ENCODE measurements around the gene LDLR.
A peak's percentile ranks its signal among the peaks of the same experiment; 100 is the strongest.
"Not testable (repeated sequence)": the region's sequence is repeated elsewhere in the genome, so short reads cannot be mapped to it uniquely, and the experiment has no call there.

The LDLR gene

DNA sequence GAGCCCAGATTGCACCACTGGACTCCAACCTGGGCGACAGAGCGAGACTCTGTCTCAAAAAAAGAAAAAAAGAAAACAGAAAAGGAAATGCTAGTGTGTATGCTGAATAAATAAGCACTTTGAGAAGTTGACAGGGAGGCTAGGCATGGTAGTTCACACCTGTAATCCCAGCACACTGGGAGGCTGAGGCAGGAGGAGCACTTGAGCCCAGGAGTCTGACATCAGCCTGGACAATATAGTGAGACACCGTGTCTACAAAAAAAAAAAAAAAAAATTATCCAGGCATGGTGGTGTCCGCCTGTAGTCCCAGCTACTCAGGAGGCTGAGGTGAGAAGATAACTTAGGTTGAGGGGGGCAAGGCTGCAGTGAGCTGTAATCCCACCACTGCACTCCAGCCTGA is 19.1 kb upstream of the LDLR start:
- DNase-seq (ENCODE audit: low read depth, low spot score): no peak

GRCh38 chr19:11073568-11073967 is 15.7 kb upstream of the LDLR start:
- DNase-seq (ENCODE audit: low read depth, low spot score): no peak

GRCh38 chr19:11076792-11077191 is 12.5 kb upstream of the LDLR start:
- DNase-seq (ENCODE audit: low read depth, low spot score): not testable (repeated sequence)

GRCh38 chr19:11078893-11079292 is 10.4 kb upstream of the LDLR start:
- no peak for DNase-seq (ENCODE audit: low read depth, low spot score)

- DNase-seq (ENCODE audit: low read depth, low spot score): no peak
Measured at GRCh38 chr19:11079999-11080398, 9.3 kb upstream of the LDLR start.

- no peak for DNase-seq (ENCODE audit: low read depth, low spot score)
Measured at GRCh38 chr19:11087870-11088505, 1.3 kb upstream of the LDLR start.

- DNase-seq (ENCODE audit: low read depth, low spot score): no peak
Measured at GRCh38 chr19:11088506-11089253, 583 bp upstream of the LDLR start.

DNA sequence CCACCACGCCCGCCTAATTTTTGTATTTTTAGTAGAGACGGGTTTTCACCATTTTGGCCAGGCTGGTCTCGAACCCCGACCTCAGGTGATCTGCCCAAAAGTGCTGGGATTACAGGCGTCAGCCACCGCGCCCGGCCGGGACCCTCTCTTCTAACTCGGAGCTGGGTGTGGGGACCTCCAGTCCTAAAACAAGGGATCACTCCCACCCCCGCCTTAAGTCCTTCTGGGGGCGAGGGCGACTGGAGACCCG is 676 bp downstream of the LDLR start:
- not testable (repeated sequence) for DNase-seq (ENCODE audit: low read depth, low spot score)

DNA sequence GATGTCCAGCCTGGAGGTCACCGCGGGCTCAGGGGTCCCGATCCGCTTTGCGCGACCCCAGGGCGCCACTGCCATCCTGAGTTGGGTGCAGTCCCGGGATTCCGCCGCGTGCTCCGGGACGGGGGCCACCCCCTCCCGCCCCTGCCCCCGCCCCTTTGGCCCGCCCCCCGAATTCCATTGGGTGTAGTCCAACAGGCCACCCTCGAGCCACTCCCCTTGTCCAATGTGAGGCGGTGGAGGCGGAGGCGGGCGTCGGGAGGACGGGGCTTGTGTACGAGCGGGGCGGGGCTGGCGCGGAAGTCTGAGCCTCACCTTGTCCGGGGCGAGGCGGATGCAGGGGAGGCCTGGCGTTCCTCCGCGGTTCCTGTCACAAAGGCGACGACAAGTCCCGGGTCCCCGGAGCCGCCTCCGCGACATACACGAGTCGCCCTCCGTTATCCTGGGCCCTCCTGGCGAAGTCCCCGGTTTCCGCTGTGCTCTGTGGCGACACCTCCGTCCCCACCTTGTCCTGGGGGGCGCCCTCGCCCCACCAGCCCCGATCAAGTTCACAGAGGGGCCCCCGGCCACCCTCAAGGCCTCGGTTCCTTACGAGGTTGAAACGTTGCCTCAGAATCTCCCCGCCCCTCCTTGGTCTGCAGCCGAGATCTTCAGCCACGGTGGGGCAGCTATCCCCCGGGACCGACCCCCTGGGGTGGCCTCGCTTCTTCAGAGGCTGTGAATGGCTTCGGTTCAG is 1.2 kb downstream of the LDLR start:
- DNase-seq (ENCODE audit: low read depth, low spot score): peak; percentile 94

DNA sequence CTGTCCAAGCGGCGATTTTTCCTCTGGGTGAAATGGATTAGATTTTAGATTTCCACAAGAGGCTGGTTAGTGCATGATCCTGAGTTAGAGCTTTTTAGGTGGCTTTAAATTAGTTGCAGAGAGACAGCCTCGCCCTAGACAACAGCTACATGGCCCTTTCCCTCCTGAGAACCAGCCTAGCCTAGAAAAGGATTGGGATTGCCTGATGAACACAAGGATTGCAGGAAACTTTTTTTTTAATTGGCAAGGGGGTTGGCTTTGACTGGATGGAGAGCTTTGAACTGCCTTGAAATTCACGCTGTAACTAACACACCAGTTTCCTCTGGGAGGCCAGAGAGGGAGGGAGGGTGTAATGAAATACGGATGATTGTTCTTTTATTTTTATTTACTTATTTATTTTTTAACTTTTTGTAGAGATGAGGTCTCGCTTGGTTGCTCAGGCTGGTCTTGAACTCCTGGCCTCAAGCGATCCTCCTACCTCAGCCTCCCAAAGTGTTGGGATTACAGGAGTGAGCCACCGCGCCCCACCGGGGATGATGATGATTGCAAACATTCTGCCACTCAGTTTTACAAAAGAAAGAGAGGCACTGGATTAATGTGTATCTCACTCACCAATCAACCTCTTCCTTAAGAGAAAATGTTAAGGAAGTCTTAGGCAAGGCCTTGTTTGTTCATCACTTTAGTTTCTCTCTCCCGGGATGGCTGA is 1.9 kb downstream of the LDLR start:
- DNase-seq (ENCODE audit: low read depth, low spot score): no peak

- DNase-seq (ENCODE audit: low read depth, low spot score): peak; percentile 93
Measured at GRCh38 chr19:11091703-11092153, 2.5 kb downstream of the LDLR start.

DNA sequence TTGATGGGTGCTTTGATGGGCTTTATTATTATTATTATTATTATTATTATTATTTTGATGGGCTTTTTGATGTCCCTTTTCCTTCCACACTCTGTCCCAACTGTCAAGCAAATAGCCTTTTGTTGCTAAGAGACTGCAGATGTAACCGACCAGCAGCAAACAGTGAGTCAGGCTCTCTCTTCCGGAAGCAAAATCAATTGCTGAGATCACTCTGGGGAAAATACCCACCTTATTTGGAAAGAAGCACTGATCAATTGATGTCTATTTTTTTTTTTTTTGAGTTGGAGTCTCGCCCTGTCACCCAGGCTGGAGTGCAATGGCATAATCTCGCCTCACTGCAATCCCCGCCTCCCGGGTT is 2.9 kb downstream of the LDLR start:
- DNase-seq (ENCODE audit: low read depth, low spot score): peak; percentile 28

DNA sequence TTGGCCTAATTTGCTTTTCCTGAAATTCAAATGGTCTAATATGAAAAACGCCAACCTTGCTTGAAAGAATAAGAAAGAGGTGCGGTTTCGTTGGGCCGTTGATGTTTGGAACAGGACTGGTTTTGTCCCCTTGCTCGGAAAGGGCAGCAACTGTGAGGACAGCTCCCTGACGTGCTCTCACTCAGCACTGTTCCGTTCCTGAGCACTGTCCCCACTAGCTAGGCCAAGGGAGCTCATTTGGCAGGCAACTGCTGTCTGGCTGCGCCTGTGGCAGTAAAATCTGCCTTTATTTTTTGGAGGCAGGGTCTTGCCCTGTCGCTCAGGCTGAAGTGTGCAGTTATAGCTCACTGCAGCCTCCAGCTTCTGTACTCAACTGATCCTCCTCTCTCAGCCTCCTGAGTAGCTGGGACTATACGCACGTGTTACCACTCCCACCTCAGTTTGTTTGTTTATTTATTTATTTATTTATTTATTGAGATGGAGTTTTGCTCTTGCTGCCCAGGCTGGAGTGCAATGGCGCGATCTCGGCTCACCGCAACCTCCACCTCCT is 4.5 kb downstream of the LDLR start:
- DNase-seq (ENCODE audit: low read depth, low spot score): no peak

GRCh38 chr19:11094520-11094894 is 5.2 kb downstream of the LDLR start:
- DNase-seq (ENCODE audit: low read depth, low spot score): no peak

GRCh38 chr19:11096210-11096841 is 7.1 kb downstream of the LDLR start:
- DNase-seq (ENCODE audit: low read depth, low spot score): no peak

DNA sequence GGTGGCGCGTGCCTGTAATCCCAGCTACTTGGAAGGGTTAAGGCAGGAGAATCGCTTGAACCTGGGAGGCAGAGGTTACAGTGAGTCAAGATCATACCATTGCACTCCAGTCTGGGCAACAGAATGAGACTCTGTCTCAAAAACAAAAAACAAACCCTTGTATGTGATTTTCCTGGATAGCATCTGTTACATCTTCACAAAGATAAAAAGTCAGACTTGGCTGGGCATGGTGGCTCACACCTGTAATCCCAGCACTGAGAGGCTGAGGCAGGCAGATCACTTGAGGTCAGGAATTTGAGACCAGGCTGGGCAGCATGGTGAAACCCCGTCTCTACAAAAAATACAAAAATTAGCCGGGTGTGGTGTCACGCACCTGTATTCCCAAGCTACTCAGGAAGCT is 8.1 kb downstream of the LDLR start:
- not testable (repeated sequence) for DNase-seq (ENCODE audit: low read depth, low spot score)

- DNase-seq (ENCODE audit: low read depth, low spot score): no peak
Measured at GRCh38 chr19:11098327-11098726, 9.1 kb downstream of the LDLR start.

DNA sequence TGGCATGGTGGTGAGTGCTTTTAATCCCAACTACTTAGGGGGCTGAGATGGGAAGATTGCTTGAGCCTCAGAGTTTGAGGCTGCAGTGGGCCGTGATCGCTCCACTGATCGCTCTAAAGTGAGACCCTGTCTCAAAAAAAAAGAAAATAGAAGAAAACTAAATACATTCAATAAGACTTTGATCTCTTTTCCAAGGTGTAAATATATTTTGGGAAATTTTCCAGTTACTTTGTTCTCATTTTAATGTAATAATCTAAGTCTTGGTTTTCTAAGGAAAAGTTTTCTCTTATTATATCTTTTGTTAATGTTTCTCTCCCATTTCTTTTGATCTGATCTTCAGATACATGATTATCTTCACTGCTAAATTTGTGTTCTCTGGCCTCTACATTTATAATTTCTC is 9.6 kb downstream of the LDLR start:
- no peak for DNase-seq (ENCODE audit: low read depth, low spot score)

DNA sequence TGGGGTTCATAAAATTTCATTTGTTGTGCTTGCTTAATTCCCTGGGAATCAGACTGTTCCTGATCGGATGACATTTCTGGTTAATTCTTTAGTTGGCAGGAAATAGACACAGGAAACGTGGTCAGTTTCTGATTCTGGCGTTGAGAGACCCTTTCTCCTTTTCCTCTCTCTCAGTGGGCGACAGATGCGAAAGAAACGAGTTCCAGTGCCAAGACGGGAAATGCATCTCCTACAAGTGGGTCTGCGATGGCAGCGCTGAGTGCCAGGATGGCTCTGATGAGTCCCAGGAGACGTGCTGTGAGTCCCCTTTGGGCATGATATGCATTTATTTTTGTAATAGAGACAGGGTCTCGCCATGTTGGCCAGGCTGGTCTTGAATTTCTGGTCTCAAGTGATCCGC is 10.8 kb downstream of the LDLR start:
- DNase-seq (ENCODE audit: low read depth, low spot score): no peak

DNA sequence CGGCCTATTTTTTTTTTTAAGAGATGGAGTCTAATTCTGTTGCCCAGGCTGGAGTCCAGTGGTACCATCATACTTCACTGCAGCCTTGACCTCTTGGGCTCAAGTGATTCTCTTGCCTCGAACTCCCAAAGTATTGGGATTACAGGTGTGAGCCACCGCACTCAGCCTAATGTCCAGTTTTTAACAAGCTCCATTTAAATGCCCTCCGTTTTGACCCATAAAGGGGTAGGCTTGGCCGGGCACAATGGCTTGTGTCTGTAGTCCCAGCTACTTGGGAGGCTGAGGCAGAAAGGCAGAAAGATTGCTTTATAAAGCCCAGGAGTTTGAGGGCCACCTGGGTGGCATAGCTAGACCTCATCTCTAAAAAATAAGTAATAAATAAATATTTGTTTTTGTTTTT is 11.8 kb downstream of the LDLR start:
- no peak for DNase-seq (ENCODE audit: low read depth, low spot score)

DNA sequence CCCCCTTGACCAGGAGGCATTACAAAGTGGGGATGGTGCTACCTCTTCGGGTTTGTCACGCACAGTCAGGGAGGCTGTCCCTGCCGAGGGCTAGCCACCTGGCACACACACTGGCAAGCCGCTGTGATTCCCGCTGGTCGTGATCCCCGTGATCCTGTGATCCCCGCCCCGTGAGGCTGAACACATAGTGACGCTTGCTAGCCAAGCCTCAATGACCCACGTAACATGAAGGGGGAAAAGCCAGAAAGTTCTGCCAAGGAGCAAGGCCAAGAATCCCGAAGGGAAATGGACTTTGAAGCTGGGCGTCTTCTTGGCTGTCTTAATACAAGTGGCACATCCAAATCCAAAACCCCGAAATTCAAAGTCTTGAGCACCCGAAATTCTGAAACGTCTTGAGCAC is 13.7 kb downstream of the LDLR start:
- DNase-seq (ENCODE audit: low read depth, low spot score): no peak

- DNase-seq (ENCODE audit: low read depth, low spot score): not testable (repeated sequence)
Measured at GRCh38 chr19:11103667-11104066, 14.4 kb downstream of the LDLR start.

All from ELF-1 (cell line).